Keratinocyte (primary cell): ENCODE results near the gene R3HCC1L. TPM values are rescaled to one million over a fixed set of nuclear protein-coding genes. Genes with fewer than 3 reads are reported as not detected.

ENCODE experiments used
- DNase-seq: peaks from one replicate; pipeline ENCODE4 v3.0.0-alpha.2; 2011; ENCODE audit warnings: low read depth, missing footprints, low spot score
- FAIRE-seq: peaks from 2 replicates; lab custom pipeline; 2011; peaks lifted over from hg19 to GRCh38; lab: Jason Lieb, UNC
- H2AFZ ChIP-seq: 2 replicates; pipeline ENCODE4 v1.6.0; 2012; ENCODE audit warnings: low read length, control low read depth, inconsistent platforms; ENCODE audit not compliant: control insufficient read depth
- H3K27ac ChIP-seq: 2 replicates; pipeline ENCODE4 v1.5.1; 2011; ENCODE audit warnings: low read length; ENCODE audit not compliant: control insufficient read depth, insufficient read depth
- H3K27me3 ChIP-seq: 3 replicates; pipeline ENCODE4 v1.6.0; 2011; ENCODE audit warnings: low read length; ENCODE audit not compliant: control insufficient read depth, insufficient read depth; ENCODE audit errors: extremely low read depth
- H3K36me3 ChIP-seq, 2 experiments: 2 replicates in 1 of 2; 3 replicates in 1 of 2; pipeline ENCODE4 v1.5.1; 2011; ENCODE audit warnings: low read length in 2 of 2, mild to moderate bottlenecking in 1 of 2; ENCODE audit not compliant: control insufficient read depth in 2 of 2, insufficient read depth in 2 of 2; ENCODE audit errors: extremely low read depth in 1 of 2
- H3K4me1 ChIP-seq: 3 replicates; pipeline ENCODE4 v1.5.1; 2011; ENCODE audit warnings: low read length; ENCODE audit not compliant: control insufficient read depth, insufficient read depth; ENCODE audit errors: extremely low read depth
- H3K4me2 ChIP-seq: 3 replicates; pipeline ENCODE4 v1.6.0; 2011; ENCODE audit warnings: low read depth, low read length; ENCODE audit not compliant: control insufficient read depth, insufficient read depth; ENCODE audit errors: extremely low read depth
- H3K4me3 ChIP-seq, 3 experiments: fragments of 200-600 bp in 1 of 3; sonication (generic) in 1 of 3; 2 replicates in 2 of 3; 3 replicates in 1 of 3; pipeline ENCODE4 v1.5.1; 2011 to 2016; ENCODE audit warnings: low read length in 3 of 3, mild to moderate bottlenecking in 3 of 3, control low read depth in 2 of 3, inconsistent platforms in 1 of 3, low read depth in 1 of 3, mixed read lengths in 1 of 3, mixed run types in 1 of 3, moderate library complexity in 1 of 3; ENCODE audit not compliant: control insufficient read depth in 2 of 3, insufficient read depth in 2 of 3; ENCODE audit errors: extremely low read depth in 1 of 3
- H3K79me2 ChIP-seq: 2 replicates; pipeline ENCODE4 v1.6.0; 2012; ENCODE audit warnings: low read length; ENCODE audit not compliant: control insufficient read depth, insufficient read depth
- H3K9ac ChIP-seq: 3 replicates; pipeline ENCODE4 v1.6.0; 2011; ENCODE audit warnings: low read length; ENCODE audit not compliant: control insufficient read depth, insufficient read depth; ENCODE audit errors: extremely low read depth
- H3K9me1 ChIP-seq: 3 replicates; pipeline ENCODE4 v1.6.0; 2011; ENCODE audit warnings: low read length; ENCODE audit not compliant: control insufficient read depth, insufficient read depth; ENCODE audit errors: extremely low read depth
- H3K9me3 ChIP-seq: 2 replicates; pipeline ENCODE4 v1.5.1; 2012; ENCODE audit warnings: low read depth, low read length; ENCODE audit not compliant: control insufficient read depth
- H4K20me1 ChIP-seq: 3 replicates; pipeline ENCODE4 v1.6.0; 2011; ENCODE audit warnings: low read length; ENCODE audit not compliant: control insufficient read depth, insufficient read depth; ENCODE audit errors: extremely low read depth
- CTCF ChIP-seq, 3 experiments: IDR thresholded peaks in 1 of 3; conservative IDR thresholded peaks in 1 of 3; optimal IDR thresholded peaks in 1 of 3; 2 replicates in 2 of 3; 3 replicates in 1 of 3; pipeline versions ENCODE3 to v1.5.1; 2011; ENCODE audit warnings: low read length in 3 of 3, mild to moderate bottlenecking in 3 of 3, moderate library complexity in 2 of 3, control low read depth in 1 of 3, inconsistent platforms in 1 of 3; ENCODE audit not compliant: insufficient read depth in 2 of 3; ENCODE audit errors: extremely low read depth in 1 of 3
- EZH2 ChIP-seq: IDR thresholded peaks from one replicate; pipeline ENCODE4 v1.6.1; 2012; ENCODE audit warnings: inconsistent platforms, mild to moderate bottlenecking, low read length, moderate library complexity
- dilution Hi-C: fragments of 300-500 bp; cut with MboI; formaldehyde crosslinking; loops from one replicate; pipeline ENCODE4 v1.7.0; 2020; ENCODE audit warnings: low sequenced_read_pairs; ENCODE audit not compliant: extremely low pct_ligation_motif_present
- polyA plus RNA-seq, 5 experiments: library from polyadenylated mRNA; depleted of rRNA in 3 of 5; stranded (reverse) in 3 of 5; stranded (forward) in 1 of 5; unstranded in 1 of 5; fragments of >200 nt; gene quantifications; 1 replicate in 1 of 5; 2 replicates in 3 of 5; 3 replicates in 1 of 5; pipeline versions ENCODE4 v1.2.1 to v1.2.3, GENCODE V29; 2011 to 2012; ENCODE audit warnings: missing spikeins in 2 of 5, low read depth in 1 of 5, low replicate concordance in 1 of 5

R3HCC1L gene
- polyA plus RNA-seq, 1 donor (not counting 4 experiments of a cell fraction or from before 2014, with no cell fraction given) = 11.7 TPM

GRCh38 chr10:98139431-98139830 lies 5.0 kb downstream of the R3HCC1L start:
- Histone ChIP-seq H2AFZ (no peak overlapping the region), H3K4me3 (no peak overlapping the region), H3K9me1 (no peaks in the 10 kb centered on the region), H3K4me1 (peaks cover 5% of the 10 kb centered on the region), H3K9me3 (no peaks in the 10 kb centered on the region), H3K79me2 (peaks cover 91% of the 10 kb centered on the region), H3K27ac (no peak overlapping the region), H3K36me3 (no peaks in the 10 kb centered on the region), H3K9ac (no peak overlapping the region), H4K20me1 (no peaks in the 10 kb centered on the region), H3K4me2 (no peak overlapping the region), H3K27me3 (no peaks in the 10 kb centered on the region)
- TF ChIP-seq CTCF (optimal IDR thresholded peaks at IDR 0.05 in 1 of 3, IDR thresholded peaks at IDR 0.05 in 1 of 3, conservative IDR thresholded peaks at IDR 0.05 in 1 of 3; ENCODE audit: extremely low read depth in 1 of 3, insufficient read depth in 2 of 3, low read length in 3 of 3) (no peak), EZH2 (no peak)
- dilution Hi-C loops = no loop called here
- no peak for DNase-seq
- no peak for FAIRE-seq

- H3K36me3 ChIP-seq = no peaks in the 10 kb centered on the region
- no peak for DNase-seq
- H3K9ac ChIP-seq = no peak overlapping the region
- H3K4me1 ChIP-seq = no peaks in the 10 kb centered on the region
- H4K20me1 ChIP-seq = no peaks in the 10 kb centered on the region
- peaks cover 91% of the 10 kb centered on the region for H3K79me2 ChIP-seq
- no peak overlapping the region for H3K4me2 ChIP-seq
- no peaks in the 10 kb centered on the region for H3K9me1 ChIP-seq
- peak; percentile 20 for FAIRE-seq
- H3K9me3 ChIP-seq = no peaks in the 10 kb centered on the region
- TF ChIP-seq EZH2 (no peak), CTCF (optimal IDR thresholded peaks at IDR 0.05 in 1 of 3, IDR thresholded peaks at IDR 0.05 in 1 of 3, conservative IDR thresholded peaks at IDR 0.05 in 1 of 3; ENCODE audit: extremely low read depth in 1 of 3, insufficient read depth in 2 of 3, low read length in 3 of 3) (no peak)
- no peak overlapping the region for H3K27ac ChIP-seq
- no peak overlapping the region for H3K4me3 ChIP-seq
- no peaks in the 10 kb centered on the region for H3K27me3 ChIP-seq
- dilution Hi-C loops = no loop called here
- no peak overlapping the region for H2AFZ ChIP-seq
Observed at GRCh38 chr10:98141484-98142073, 7.1 kb downstream of the R3HCC1L start.
